HepG2 (cell line): ENCODE measurements around the gene FAM168A.

Source experiments
- ARHGAP35 ChIP-seq: sonication (generic); formaldehyde crosslinking; IDR thresholded peaks from 2 replicates; pipeline ENCODE4 v1.9.0; 2022; ENCODE audit warnings: mild to moderate bottlenecking, inconsistent platforms, moderate library complexity, missing genetic modification reagents, borderline replicate concordance
- ELF4 ChIP-seq: sonication (generic); formaldehyde crosslinking; IDR thresholded peaks from 2 replicates; pipeline ENCODE4 v1.5.0; 2020; ENCODE audit warnings: missing genetic modification reagents, mild to moderate bottlenecking, moderate library complexity, borderline replicate concordance
- ESRRA ChIP-seq: sonication (generic); formaldehyde crosslinking; IDR thresholded peaks from 2 replicates; pipeline ENCODE4 v1.5.1; 2020; ENCODE audit warnings: mild to moderate bottlenecking, low read depth, missing genetic modification reagents
- TGIF2 ChIP-seq: IDR thresholded peaks from 2 replicates; pipeline ENCODE4 v1.6.1; 2016; ENCODE audit warnings: control low read depth, missing compliant biosample characterization
- ZMYM3 ChIP-seq: sonication (generic); formaldehyde crosslinking; IDR thresholded peaks from 2 replicates; pipeline ENCODE4 v1.5.1; 2020; ENCODE audit warnings: mild to moderate bottlenecking, missing genetic modification reagents

- TF ChIP-seq ELF4 (CRISPR knock-in tag) = no peak
- TF ChIP-seq ARHGAP35 = no peak
- no peak for TF ChIP-seq ESRRA (CRISPR knock-in tag)
- no peak for TF ChIP-seq ZMYM3 (CRISPR knock-in tag)
- no peak for TF ChIP-seq TGIF2 (CRISPR knock-in tag)
Observed at GRCh38 chr11:73510106-73510505, 87.8 kb downstream of the FAM168A start.
